Retinal pigment epithelial cell (primary cell): Measurements from ENCODE around the gene C1QTNF8.

Experiments used
- DNase-seq: peaks from one replicate; pipeline ENCODE4 v3.0.0-alpha.2; 2010; ENCODE audit warnings: low read depth
- H3K4me3 ChIP-seq: 2 replicates; pipeline ENCODE4 v1.5.1; 2011; ENCODE audit warnings: mild to moderate bottlenecking, low read length, control low read depth, moderate library complexity
- CTCF ChIP-seq: conservative IDR thresholded peaks from 2 replicates; pipeline ENCODE4 v1.5.1; 2011; ENCODE audit warnings: low read depth, low read length, control low read depth, inconsistent platforms

The C1QTNF8 gene

GRCh38 chr16:1082952-1083675 lies 12.9 kb downstream of the C1QTNF8 start:
- DNase-seq = no peak
- no peak for TF ChIP-seq CTCF
- H3K4me3 ChIP-seq = no peak overlapping the region

GRCh38 chr16:1082266-1082951 lies 13.6 kb downstream of the C1QTNF8 start:
- no peak overlapping the region for H3K4me3 ChIP-seq
- no peak for DNase-seq
- no peak for TF ChIP-seq CTCF

- no peak for TF ChIP-seq CTCF
- H3K4me3 ChIP-seq = no peak overlapping the region
Measured at GRCh38 chr16:1081734-1082265, 14.2 kb downstream of the C1QTNF8 start.

GRCh38 chr16:1080801-1081733 lies 15.0 kb downstream of the C1QTNF8 start:
- DNase-seq = no peak
- TF ChIP-seq CTCF = no peak
- H3K4me3 ChIP-seq = no peak overlapping the region

More at GRCh38 chr16:1081734-1082265, 14.2 kb downstream of the C1QTNF8 start:
- DNase-seq = no peak

- DNase-seq = no peak
- H3K4me3 ChIP-seq = no peak overlapping the region
Measured at GRCh38 chr16:1079786-1080525, 16.1 kb downstream of the C1QTNF8 start.

More at GRCh38 chr16:1079786-1080525, 16.1 kb downstream of the C1QTNF8 start:
- no peak for TF ChIP-seq CTCF
